NT2/D1 (cell line): ENCODE data around the gene KRT31.

Experiments
- SUZ12 ChIP-seq: IDR thresholded peaks from 2 replicates; pipeline ENCODE4 v1.6.1; 2011; ENCODE audit not compliant: insufficient read length, insufficient read depth; ENCODE audit errors: extremely low read depth
- YY1 ChIP-seq: IDR thresholded peaks from 2 replicates; pipeline ENCODE4 v1.6.1; 2011; ENCODE audit not compliant: insufficient read length, insufficient read depth
- ZNF274 ChIP-seq: IDR thresholded peaks from 2 replicates; pipeline ENCODE4 v1.6.1; 2011; ENCODE audit warnings: mild to moderate bottlenecking, low read depth, low read length

DNA sequence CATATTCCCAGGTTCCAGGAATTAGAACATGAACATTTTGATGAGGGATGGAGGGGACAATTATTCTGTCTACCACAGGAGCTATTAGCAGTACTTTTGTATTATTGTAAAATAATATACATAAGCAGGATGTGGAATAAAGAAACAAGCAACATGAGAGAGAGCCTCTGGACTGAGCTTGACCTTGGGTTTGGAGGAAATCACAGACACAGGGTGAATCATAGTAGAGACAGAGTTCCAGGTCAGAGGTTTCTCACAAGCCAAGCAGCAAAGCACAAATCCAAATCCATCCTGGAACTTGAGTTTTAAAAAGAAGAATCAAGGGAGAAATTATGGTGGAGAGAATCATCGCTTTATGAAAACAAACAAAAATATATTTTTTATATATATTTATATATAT is 5.1 kb downstream of the KRT31 start:
- TF ChIP-seq YY1 (no peak), ZNF274 (no peak), SUZ12 (no peak)
